Measurements from ENCODE around the gene ELL2. TPM values are rescaled to one million over a fixed set of nuclear protein-coding genes. Genes with fewer than 3 reads are reported as not detected.

Gene ELL2
- total RNA-seq, 1 donor from 2014 or later: 124 TPM

GRCh38 chr5:95972196-95972595, 10.5 kb upstream of the ELL2 start:
- H3K27me3 Mint-ChIP-seq: no peaks in the 10 kb centered on the region
- H3K9me3 Mint-ChIP-seq (ENCODE audit: low read depth): peaks cover 3% of the 10 kb centered on the region
- DNase-seq (ENCODE audit: low spot score, unreplicated experiment): no peak
- TF ChIP-seq CTCF (IDR thresholded peaks at IDR 0.05; ENCODE audit: unreplicated experiment): no peak
- no peak overlapping the region for H3K27ac Mint-ChIP-seq
- H3K36me3 Mint-ChIP-seq (ENCODE audit: insufficient read depth): peaks cover 1% of the 10 kb centered on the region
- peaks cover 14% of the 10 kb centered on the region for H3K4me1 Mint-ChIP-seq (ENCODE audit: low read depth)
- no peak overlapping the region for H3K4me3 Mint-ChIP-seq (ENCODE audit: low read depth)

DNA sequence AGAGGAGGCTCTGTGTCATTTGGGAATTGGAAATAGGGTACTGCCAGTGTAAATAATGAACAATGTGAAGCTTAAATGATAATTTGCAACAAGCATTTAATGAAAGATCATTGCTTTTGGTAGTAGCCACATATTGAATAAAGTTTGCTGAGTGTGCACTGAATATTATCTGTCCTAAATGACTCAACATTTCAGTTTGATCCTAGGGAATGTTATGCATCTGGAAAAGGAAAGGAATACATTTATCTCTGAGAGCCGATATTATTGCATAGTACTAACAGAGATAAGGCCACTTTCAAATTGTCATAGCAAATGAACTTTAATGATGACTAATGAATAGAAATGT, 8.7 kb upstream of the ELL2 start:
- TF ChIP-seq CTCF (IDR thresholded peaks at IDR 0.05; ENCODE audit: unreplicated experiment): no peak
- DNase-seq (ENCODE audit: low spot score, unreplicated experiment): no peak
- no peaks in the 10 kb centered on the region for H3K27me3 Mint-ChIP-seq
- peaks cover 3% of the 10 kb centered on the region for H3K9me3 Mint-ChIP-seq (ENCODE audit: low read depth)
- H3K27ac Mint-ChIP-seq: no peak overlapping the region
- no peak overlapping the region for H3K4me3 Mint-ChIP-seq (ENCODE audit: low read depth)
- H3K4me1 Mint-ChIP-seq (ENCODE audit: low read depth): peaks cover 24% of the 10 kb centered on the region
- H3K36me3 Mint-ChIP-seq (ENCODE audit: insufficient read depth): peaks cover 1% of the 10 kb centered on the region

DNA sequence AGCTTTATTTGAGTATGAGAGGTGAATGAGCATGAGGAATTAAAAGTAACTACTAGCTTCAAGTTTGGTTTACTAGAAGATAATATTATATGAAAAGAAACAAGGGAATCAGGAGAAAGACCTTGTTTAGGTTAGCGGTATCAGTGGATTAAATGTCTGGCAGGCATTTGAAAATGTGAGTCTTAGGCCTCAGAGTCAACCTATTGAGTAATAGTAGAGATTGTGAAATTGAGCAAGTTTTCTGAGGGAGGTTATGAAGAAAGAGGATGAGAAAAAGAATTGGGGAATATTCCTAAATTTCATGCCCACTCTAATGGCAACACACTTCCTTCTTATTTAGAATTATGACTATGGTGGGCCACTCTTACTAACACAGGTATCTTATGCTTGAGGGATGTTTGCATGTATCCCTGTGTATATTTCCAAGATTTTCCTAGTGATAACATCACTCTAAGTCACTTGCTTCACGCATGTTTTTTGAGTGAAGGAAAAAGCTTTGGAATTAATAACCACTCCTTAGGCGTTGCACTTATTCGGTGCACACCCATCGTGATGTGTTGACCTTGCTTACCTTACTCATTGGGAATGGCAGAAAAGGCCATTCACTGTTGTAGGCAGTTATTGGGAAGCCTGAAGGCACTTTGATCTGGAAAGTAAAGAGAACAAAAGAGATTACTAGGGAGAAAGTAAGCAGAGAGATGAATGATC, 8.2 kb upstream of the ELL2 start:
- DNase-seq (ENCODE audit: low spot score, unreplicated experiment): no peak
- no peak overlapping the region for H3K27ac Mint-ChIP-seq
- H3K9me3 Mint-ChIP-seq (ENCODE audit: low read depth): peaks cover 3% of the 10 kb centered on the region
- no peak overlapping the region for H3K4me3 Mint-ChIP-seq (ENCODE audit: low read depth)
- H3K4me1 Mint-ChIP-seq (ENCODE audit: low read depth): peaks cover 21% of the 10 kb centered on the region
- no peak for TF ChIP-seq CTCF (IDR thresholded peaks at IDR 0.05; ENCODE audit: unreplicated experiment)
- H3K27me3 Mint-ChIP-seq: no peaks in the 10 kb centered on the region
- peaks cover 1% of the 10 kb centered on the region for H3K36me3 Mint-ChIP-seq (ENCODE audit: insufficient read depth)

GRCh38 chr5:95969055-95969454, 7.4 kb upstream of the ELL2 start:
- peaks cover 22% of the 10 kb centered on the region for H3K4me1 Mint-ChIP-seq (ENCODE audit: low read depth)
- H3K27me3 Mint-ChIP-seq: no peaks in the 10 kb centered on the region
- H3K9me3 Mint-ChIP-seq (ENCODE audit: low read depth): peaks cover 3% of the 10 kb centered on the region
- peaks cover 1% of the 10 kb centered on the region for H3K36me3 Mint-ChIP-seq (ENCODE audit: insufficient read depth)
- TF ChIP-seq CTCF (IDR thresholded peaks at IDR 0.05; ENCODE audit: unreplicated experiment): no peak
- no peak overlapping the region for H3K27ac Mint-ChIP-seq
- no peak for DNase-seq (ENCODE audit: low spot score, unreplicated experiment)
- no peak overlapping the region for H3K4me3 Mint-ChIP-seq (ENCODE audit: low read depth)

- Mint-ChIP-seq H3K27me3 (no peaks in the 10 kb centered on the region), H3K4me3 (ENCODE audit: low read depth) (no peak overlapping the region)
- DNase-seq (ENCODE audit: low spot score, unreplicated experiment): no peak
These were observed 5.6 kb upstream of the ELL2 start for GRCh38 chr5:95967236-95967635.

More at GRCh38 chr5:95967236-95967635, 5.6 kb upstream of the ELL2 start:
- H3K36me3 Mint-ChIP-seq (ENCODE audit: insufficient read depth): peaks cover 1% of the 10 kb centered on the region
- no peak overlapping the region for H3K27ac Mint-ChIP-seq
- H3K4me1 Mint-ChIP-seq (ENCODE audit: low read depth): peaks cover 27% of the 10 kb centered on the region
- no peak for TF ChIP-seq CTCF (IDR thresholded peaks at IDR 0.05; ENCODE audit: unreplicated experiment)
- H3K9me3 Mint-ChIP-seq (ENCODE audit: low read depth): peaks cover 3% of the 10 kb centered on the region

Measured in progenitor cell of endocrine pancreas (in vitro differentiated cells).